Endothelial cell (in vitro differentiated cells): ENCODE data around the gene FRAS1. TPM values are rescaled to one million over a fixed set of nuclear protein-coding genes. Genes with fewer than 3 reads are reported as not detected.

Source experiments
- DNase-seq: peaks from one replicate; pipeline ENCODE4 v3.0.0; 2021; ENCODE audit warnings: low spot score
- H3K27ac Mint-ChIP-seq: one replicate; pipeline ENCODE4 v1.8.0; 2021; ENCODE audit warnings: mixed read lengths, inconsistent platforms; ENCODE audit not compliant: unreplicated experiment
- H3K27me3 Mint-ChIP-seq: one replicate; pipeline ENCODE4 v1.8.0; 2021; ENCODE audit warnings: mild to moderate bottlenecking, moderate library complexity, mixed read lengths, inconsistent platforms; ENCODE audit not compliant: unreplicated experiment
- H3K36me3 Mint-ChIP-seq: one replicate; pipeline ENCODE4 v1.8.0; 2021; ENCODE audit warnings: mild to moderate bottlenecking, low read depth, mixed read lengths, inconsistent platforms; ENCODE audit not compliant: unreplicated experiment
- H3K4me1 Mint-ChIP-seq: one replicate; pipeline ENCODE4 v1.8.0; 2021; ENCODE audit warnings: mild to moderate bottlenecking, mixed read lengths, inconsistent platforms; ENCODE audit not compliant: unreplicated experiment
- H3K4me3 Mint-ChIP-seq: one replicate; pipeline ENCODE4 v1.8.0; 2021; ENCODE audit warnings: mild to moderate bottlenecking, mixed read lengths, inconsistent platforms; ENCODE audit not compliant: unreplicated experiment
- H3K9me3 Mint-ChIP-seq: one replicate; pipeline ENCODE4 v1.8.0; 2021; ENCODE audit warnings: mixed read lengths, inconsistent platforms; ENCODE audit not compliant: unreplicated experiment
- CTCF ChIP-seq: fragments of 200-600 bp; sonication (generic); IDR thresholded peaks from one replicate; pipeline ENCODE4 v1.5.0; 2021; ENCODE audit warnings: antibody characterized with exemption; ENCODE audit not compliant: unreplicated experiment
- total RNA-seq: library from RNA; stranded (reverse); fragmentation: NEBNext Ultra II Directional; extraction: Animal tissue kit (Norgen Biotek cat#: 25700); gene quantifications from one replicate; pipeline ENCODE4 v1.2.1, GENCODE V29; 2021; ENCODE audit not compliant: unreplicated experiment

The FRAS1 gene
- total RNA-seq, 1 donor from 2014 or later = 51.7 TPM

GRCh38 chr4:78057600-78058550, 752 bp downstream of the FRAS1 start:
- H3K4me3 Mint-ChIP-seq = peak overlapping the region; percentile 100
- peak; percentile 49 for DNase-seq
- peaks cover 25% of the 10 kb centered on the region for H3K4me1 Mint-ChIP-seq
- TF ChIP-seq CTCF = no peak
- H3K27ac Mint-ChIP-seq = peak overlapping the region; percentile 18
- peaks cover 14% of the 10 kb centered on the region for H3K27me3 Mint-ChIP-seq
- H3K9me3 Mint-ChIP-seq = no peaks in the 10 kb centered on the region
- H3K36me3 Mint-ChIP-seq = no peaks in the 10 kb centered on the region

GRCh38 chr4:78058591-78059523, 1.7 kb downstream of the FRAS1 start:
- H3K27ac Mint-ChIP-seq = peak overlapping the region; percentile 52
- H3K4me3 Mint-ChIP-seq = peak overlapping the region; percentile 100
- H3K4me1 Mint-ChIP-seq = peaks cover 25% of the 10 kb centered on the region
- peaks cover 14% of the 10 kb centered on the region for H3K27me3 Mint-ChIP-seq
- no peaks in the 10 kb centered on the region for H3K9me3 Mint-ChIP-seq
- peak; percentile 66 for DNase-seq
- no peak for TF ChIP-seq CTCF
- no peaks in the 10 kb centered on the region for H3K36me3 Mint-ChIP-seq

- Mint-ChIP-seq H3K27me3 (peaks cover 14% of the 10 kb centered on the region), H3K4me3 (peak overlapping the region; percentile 91), H3K9me3 (no peaks in the 10 kb centered on the region), H3K4me1 (peaks cover 25% of the 10 kb centered on the region), H3K36me3 (no peaks in the 10 kb centered on the region), H3K27ac (peak overlapping the region; percentile 50)
- TF ChIP-seq CTCF = peak; percentile 76
- DNase-seq = peak; percentile 72
Measured at GRCh38 chr4:78059524-78059889, 2.4 kb downstream of the FRAS1 start.

- no peak for TF ChIP-seq CTCF
- Mint-ChIP-seq H3K4me3 (peak overlapping the region; percentile 91), H3K27me3 (peaks cover 14% of the 10 kb centered on the region), H3K9me3 (no peaks in the 10 kb centered on the region), H3K36me3 (no peaks in the 10 kb centered on the region), H3K4me1 (peaks cover 25% of the 10 kb centered on the region), H3K27ac (no peak overlapping the region)
- DNase-seq = no peak
Measured at GRCh38 chr4:78059938-78060337, 2.8 kb downstream of the FRAS1 start.
